ENCODE measurements around the gene LIMCH1. TPM values are rescaled to one million over a fixed set of nuclear protein-coding genes. Genes with fewer than 3 reads are reported as not detected.

LIMCH1 gene
- total RNA-seq, 1 donor from 2014 or later: 7.1 TPM

DNA sequence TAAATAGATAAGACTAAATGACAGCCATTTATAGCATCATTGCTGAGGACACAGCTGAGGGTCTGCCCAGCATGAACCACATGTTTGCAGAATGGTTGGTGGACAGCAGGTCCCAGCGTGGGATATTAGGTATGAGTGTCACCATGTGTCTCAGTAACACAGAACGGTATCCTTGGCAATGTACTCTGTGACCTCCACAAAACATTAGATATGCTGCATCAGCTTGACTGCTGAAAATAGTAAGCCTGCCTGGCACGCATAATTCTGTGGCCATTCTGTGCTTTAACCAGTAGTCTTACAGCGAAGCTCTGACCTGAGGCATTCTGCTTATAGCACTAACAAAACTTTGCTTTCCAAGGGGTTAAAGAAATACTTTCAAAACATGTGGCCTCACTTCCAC is 32.0 kb downstream of the LIMCH1 start:
- DNase-seq (ENCODE audit: low read depth) (no peak), FAIRE-seq (no peak)
- H3K27ac ChIP-seq (ENCODE audit: low read depth, low read length): no peak overlapping the region
- Mint-ChIP-seq H3K4me3 (ENCODE audit: unreplicated experiment) (no peak overlapping the region), H3K9me3 (ENCODE audit: unreplicated experiment) (no peaks in the 10 kb centered on the region), H3K36me3 (ENCODE audit: low read depth, unreplicated experiment) (no peaks in the 10 kb centered on the region), H3K27me3 (ENCODE audit: low read depth, unreplicated experiment) (peaks cover 17% of the 10 kb centered on the region), H3K27ac (ENCODE audit: unreplicated experiment) (no peak overlapping the region), H3K4me1 (ENCODE audit: low read depth, unreplicated experiment) (no peaks in the 10 kb centered on the region)
- H3K4me2 ChIP-seq (ENCODE audit: low read length): no peak overlapping the region
- no peak overlapping the region for H3K4me3 ChIP-seq (ENCODE audit: insufficient read depth, low read depth, low read length)
- no peaks in the 10 kb centered on the region for H3K36me3 ChIP-seq (ENCODE audit: insufficient read depth, low read length)
- no peaks in the 10 kb centered on the region for H3K9me3 ChIP-seq (ENCODE audit: insufficient read depth, low read depth, low read length)
- no peaks in the 10 kb centered on the region for H3K79me2 ChIP-seq (ENCODE audit: insufficient read depth, low read length)
- TF ChIP-seq EZH2 (IDR thresholded peaks at IDR 0.05; ENCODE audit: insufficient read depth, low read length): no peak
- TF ChIP-seq, protein P1, sequence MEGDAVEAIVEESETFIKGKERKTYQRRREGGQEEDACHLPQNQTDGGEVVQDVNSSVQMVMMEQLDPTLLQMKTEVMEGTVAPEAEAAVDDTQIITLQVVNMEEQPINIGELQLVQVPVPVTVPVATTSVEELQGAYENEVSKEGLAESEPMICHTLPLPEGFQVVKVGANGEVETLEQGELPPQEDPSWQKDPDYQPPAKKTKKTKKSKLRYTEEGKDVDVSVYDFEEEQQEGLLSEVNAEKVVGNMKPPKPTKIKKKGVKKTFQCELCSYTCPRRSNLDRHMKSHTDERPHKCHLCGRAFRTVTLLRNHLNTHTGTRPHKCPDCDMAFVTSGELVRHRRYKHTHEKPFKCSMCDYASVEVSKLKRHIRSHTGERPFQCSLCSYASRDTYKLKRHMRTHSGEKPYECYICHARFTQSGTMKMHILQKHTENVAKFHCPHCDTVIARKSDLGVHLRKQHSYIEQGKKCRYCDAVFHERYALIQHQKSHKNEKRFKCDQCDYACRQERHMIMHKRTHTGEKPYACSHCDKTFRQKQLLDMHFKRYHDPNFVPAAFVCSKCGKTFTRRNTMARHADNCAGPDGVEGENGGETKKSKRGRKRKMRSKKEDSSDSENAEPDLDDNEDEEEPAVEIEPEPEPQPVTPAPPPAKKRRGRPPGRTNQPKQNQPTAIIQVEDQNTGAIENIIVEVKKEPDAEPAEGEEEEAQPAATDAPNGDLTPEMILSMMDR (IDR thresholded peaks at IDR 0.05; ENCODE audit: insufficient read depth, low read depth, low read length): no peak
- peaks cover 2% of the 10 kb centered on the region for H3K4me1 ChIP-seq (ENCODE audit: insufficient read depth, low read length)
- no peaks in the 10 kb centered on the region for H4K20me1 ChIP-seq (ENCODE audit: insufficient read depth, low read length)
- H2AFZ ChIP-seq (ENCODE audit: low read depth, low read length): no peak overlapping the region
- no peak overlapping the region for H3K9ac ChIP-seq (ENCODE audit: low read length)
- no peaks in the 10 kb centered on the region for H3K27me3 ChIP-seq (ENCODE audit: insufficient read depth, low read length)

DNA sequence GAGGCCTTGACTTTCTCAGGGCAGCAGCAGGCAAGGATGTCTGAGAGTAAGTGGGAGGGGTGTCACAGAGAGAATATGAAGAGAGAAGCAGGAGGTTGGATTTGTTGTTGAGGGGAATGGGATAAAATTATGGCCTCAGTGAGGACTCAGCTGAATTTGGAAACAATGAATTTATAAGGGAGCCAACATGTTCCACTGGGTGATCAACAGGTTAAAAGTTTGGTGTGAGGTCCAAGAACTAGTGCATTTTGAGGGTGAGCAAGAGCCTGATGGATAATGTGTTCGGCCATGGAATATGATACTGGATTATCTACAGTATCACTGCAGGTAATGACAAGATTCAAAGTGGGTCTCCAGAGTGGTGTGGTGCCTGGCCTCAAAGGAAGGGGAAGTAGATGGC is 33.5 kb downstream of the LIMCH1 start:
- H2AFZ ChIP-seq (ENCODE audit: low read depth, low read length): no peak overlapping the region
- H3K27me3 Mint-ChIP-seq (ENCODE audit: low read depth, unreplicated experiment): peaks cover 11% of the 10 kb centered on the region
- H3K36me3 Mint-ChIP-seq (ENCODE audit: low read depth, unreplicated experiment): no peaks in the 10 kb centered on the region
- no peaks in the 10 kb centered on the region for H3K9me3 Mint-ChIP-seq (ENCODE audit: unreplicated experiment)
- DNase-seq (ENCODE audit: low read depth) (no peak), FAIRE-seq (no peak)
- no peak for TF ChIP-seq EZH2 (IDR thresholded peaks at IDR 0.05; ENCODE audit: insufficient read depth, low read length)
- TF ChIP-seq, protein P1 (IDR thresholded peaks at IDR 0.05; ENCODE audit: insufficient read depth, low read depth, low read length): no peak
- H3K4me3 ChIP-seq (ENCODE audit: insufficient read depth, low read depth, low read length): no peak overlapping the region
- no peaks in the 10 kb centered on the region for H3K9me3 ChIP-seq (ENCODE audit: insufficient read depth, low read depth, low read length)
- peaks cover 2% of the 10 kb centered on the region for H3K4me1 ChIP-seq (ENCODE audit: insufficient read depth, low read length)
- no peak overlapping the region for H3K4me2 ChIP-seq (ENCODE audit: low read length)
- H3K27ac ChIP-seq (ENCODE audit: low read depth, low read length): no peak overlapping the region
- no peaks in the 10 kb centered on the region for H3K79me2 ChIP-seq (ENCODE audit: insufficient read depth, low read length)
- H3K4me3 Mint-ChIP-seq (ENCODE audit: unreplicated experiment): no peak overlapping the region
- H4K20me1 ChIP-seq (ENCODE audit: insufficient read depth, low read length): no peaks in the 10 kb centered on the region
- no peaks in the 10 kb centered on the region for H3K27me3 ChIP-seq (ENCODE audit: insufficient read depth, low read length)
- H3K36me3 ChIP-seq (ENCODE audit: insufficient read depth, low read length): no peaks in the 10 kb centered on the region
- H3K9ac ChIP-seq (ENCODE audit: low read length): no peak overlapping the region
- H3K27ac Mint-ChIP-seq (ENCODE audit: unreplicated experiment): no peak overlapping the region
- no peaks in the 10 kb centered on the region for H3K4me1 Mint-ChIP-seq (ENCODE audit: low read depth, unreplicated experiment)

DNA sequence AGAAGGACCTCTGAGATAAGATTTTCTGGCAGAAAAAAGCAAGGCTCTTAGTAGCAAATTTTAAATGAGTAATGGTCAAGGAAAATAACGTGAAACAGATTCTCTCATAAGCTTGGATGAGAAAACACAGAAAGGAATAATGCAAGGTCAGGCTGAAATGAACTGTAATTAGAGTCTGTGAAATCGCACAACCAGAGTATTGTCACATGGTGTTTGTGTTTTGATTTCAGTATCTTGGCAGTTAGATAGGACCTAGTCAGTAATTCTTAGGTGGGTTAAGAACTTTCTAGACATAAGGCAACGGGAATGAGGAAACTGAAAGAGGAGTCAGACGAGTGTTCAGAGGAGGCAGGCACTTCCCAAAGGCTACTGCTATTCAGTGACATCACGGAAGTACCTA is 34.6 kb downstream of the LIMCH1 start:
- Histone ChIP-seq H3K4me3 (ENCODE audit: insufficient read depth, low read depth, low read length) (no peak overlapping the region), H3K4me2 (ENCODE audit: low read length) (no peak overlapping the region), H4K20me1 (ENCODE audit: insufficient read depth, low read length) (no peaks in the 10 kb centered on the region), H3K36me3 (ENCODE audit: insufficient read depth, low read length) (no peaks in the 10 kb centered on the region), H3K79me2 (ENCODE audit: insufficient read depth, low read length) (no peaks in the 10 kb centered on the region), H3K27me3 (ENCODE audit: insufficient read depth, low read length) (no peaks in the 10 kb centered on the region), H3K9me3 (ENCODE audit: insufficient read depth, low read depth, low read length) (no peaks in the 10 kb centered on the region), H3K27ac (ENCODE audit: low read depth, low read length) (no peak overlapping the region), H2AFZ (ENCODE audit: low read depth, low read length) (no peak overlapping the region), H3K4me1 (ENCODE audit: insufficient read depth, low read length) (peaks cover 2% of the 10 kb centered on the region), H3K9ac (ENCODE audit: low read length) (no peak overlapping the region)
- no peaks in the 10 kb centered on the region for H3K36me3 Mint-ChIP-seq (ENCODE audit: low read depth, unreplicated experiment)
- no peak overlapping the region for H3K4me3 Mint-ChIP-seq (ENCODE audit: unreplicated experiment)
- H3K27me3 Mint-ChIP-seq (ENCODE audit: low read depth, unreplicated experiment): peaks cover 11% of the 10 kb centered on the region
- no peaks in the 10 kb centered on the region for H3K4me1 Mint-ChIP-seq (ENCODE audit: low read depth, unreplicated experiment)
- TF ChIP-seq, protein P1 (IDR thresholded peaks at IDR 0.05; ENCODE audit: insufficient read depth, low read depth, low read length): no peak
- no peak for TF ChIP-seq EZH2 (IDR thresholded peaks at IDR 0.05; ENCODE audit: insufficient read depth, low read length)
- H3K9me3 Mint-ChIP-seq (ENCODE audit: unreplicated experiment): no peaks in the 10 kb centered on the region
- FAIRE-seq (no peak), DNase-seq (ENCODE audit: low read depth) (no peak)
- H3K27ac Mint-ChIP-seq (ENCODE audit: unreplicated experiment): no peak overlapping the region
